ENCODE data around the gene RBMS1. TPM values are rescaled to one million over a fixed set of nuclear protein-coding genes. Genes with fewer than 3 reads are reported as not detected.
A peak's percentile ranks its signal among the peaks of the same experiment; 100 is the strongest.

The RBMS1 gene
- total and polyA plus RNA-seq, 2 experiments from 2014 or later: 55.5 to 94.8 TPM

DNA sequence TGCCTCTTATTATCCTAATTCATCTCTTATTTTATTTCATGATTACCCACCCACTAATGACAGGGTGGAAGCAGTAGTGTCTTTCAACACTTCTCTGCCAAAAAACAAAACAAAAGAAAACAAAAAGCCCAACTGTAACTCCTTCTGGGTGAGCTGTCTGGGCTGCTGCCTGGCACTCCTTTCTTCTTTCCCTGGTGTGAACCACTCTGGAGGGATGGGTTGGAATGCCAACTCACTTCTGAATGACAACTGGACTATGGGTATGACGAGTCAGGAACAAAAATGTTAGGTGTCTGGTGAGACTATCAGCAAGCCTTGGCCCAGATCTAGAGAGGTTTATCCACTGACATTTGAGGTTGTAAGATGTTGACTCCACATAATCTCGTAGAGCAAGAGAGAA, 205.3 kb downstream of the RBMS1 start (continued):
- no peak for TF ChIP-seq ZNF114 (CRISPR knock-in tag; IDR thresholded peaks at IDR 0.05)

DNA sequence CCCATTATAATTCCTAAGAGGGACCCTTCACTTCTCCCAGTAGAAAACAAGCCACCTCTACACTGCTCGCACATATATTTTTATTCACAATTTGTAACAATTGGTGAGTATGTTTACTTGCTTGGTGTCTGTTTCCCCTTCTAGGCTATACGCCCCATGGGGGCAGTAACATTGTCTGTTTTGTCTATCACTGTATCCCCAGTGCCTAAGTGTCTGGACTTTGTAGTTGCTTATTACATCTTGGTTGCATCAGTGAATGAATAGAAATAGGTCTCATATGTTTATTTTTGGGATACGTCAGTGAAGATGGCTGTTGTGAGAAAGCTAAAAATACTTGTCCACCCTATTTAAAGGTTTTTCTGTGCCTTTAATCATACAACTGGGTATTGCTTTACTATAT, 206.1 kb downstream of the RBMS1 start:
- Histone ChIP-seq H3K9me2 (ENCODE audit: insufficient read depth) (no peaks in the 10 kb centered on the region), H3K27me3 (ENCODE audit: insufficient read depth) (no peaks in the 10 kb centered on the region), H3K4me3 (no peak overlapping the region), H3K36me3 (ENCODE audit: insufficient read depth) (0 out of 2 replicates have a peak, but pooled peaks cover 9% of the 10 kb centered on the region), H3K4me2 (no peak overlapping the region), H3K4me1 (ENCODE audit: insufficient read depth) (no peaks in the 10 kb centered on the region), H3K27ac (ENCODE audit: low read depth) (no peak overlapping the region), H2AFZ (no peak overlapping the region), H4K20me1 (replicated peaks; ENCODE audit: insufficient read depth) (no peaks in the 10 kb centered on the region; the same call in 1 of the 2 replicates), H3K79me2 (replicated peaks; ENCODE audit: insufficient read depth) (no peaks in the 10 kb centered on the region), H3F3A (replicated peaks; ENCODE audit: low read depth) (no peaks in the 10 kb centered on the region)
- TF ChIP-seq, protein P1, sequence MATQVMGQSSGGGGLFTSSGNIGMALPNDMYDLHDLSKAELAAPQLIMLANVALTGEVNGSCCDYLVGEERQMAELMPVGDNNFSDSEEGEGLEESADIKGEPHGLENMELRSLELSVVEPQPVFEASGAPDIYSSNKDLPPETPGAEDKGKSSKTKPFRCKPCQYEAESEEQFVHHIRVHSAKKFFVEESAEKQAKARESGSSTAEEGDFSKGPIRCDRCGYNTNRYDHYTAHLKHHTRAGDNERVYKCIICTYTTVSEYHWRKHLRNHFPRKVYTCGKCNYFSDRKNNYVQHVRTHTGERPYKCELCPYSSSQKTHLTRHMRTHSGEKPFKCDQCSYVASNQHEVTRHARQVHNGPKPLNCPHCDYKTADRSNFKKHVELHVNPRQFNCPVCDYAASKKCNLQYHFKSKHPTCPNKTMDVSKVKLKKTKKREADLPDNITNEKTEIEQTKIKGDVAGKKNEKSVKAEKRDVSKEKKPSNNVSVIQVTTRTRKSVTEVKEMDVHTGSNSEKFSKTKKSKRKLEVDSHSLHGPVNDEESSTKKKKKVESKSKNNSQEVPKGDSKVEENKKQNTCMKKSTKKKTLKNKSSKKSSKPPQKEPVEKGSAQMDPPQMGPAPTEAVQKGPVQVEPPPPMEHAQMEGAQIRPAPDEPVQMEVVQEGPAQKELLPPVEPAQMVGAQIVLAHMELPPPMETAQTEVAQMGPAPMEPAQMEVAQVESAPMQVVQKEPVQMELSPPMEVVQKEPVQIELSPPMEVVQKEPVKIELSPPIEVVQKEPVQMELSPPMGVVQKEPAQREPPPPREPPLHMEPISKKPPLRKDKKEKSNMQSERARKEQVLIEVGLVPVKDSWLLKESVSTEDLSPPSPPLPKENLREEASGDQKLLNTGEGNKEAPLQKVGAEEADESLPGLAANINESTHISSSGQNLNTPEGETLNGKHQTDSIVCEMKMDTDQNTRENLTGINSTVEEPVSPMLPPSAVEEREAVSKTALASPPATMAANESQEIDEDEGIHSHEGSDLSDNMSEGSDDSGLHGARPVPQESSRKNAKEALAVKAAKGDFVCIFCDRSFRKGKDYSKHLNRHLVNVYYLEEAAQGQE (IDR thresholded peaks at IDR 0.05; ENCODE audit: unreplicated experiment): no peak
- TF ChIP-seq JUNB (IDR thresholded peaks at IDR 0.05; ENCODE audit: unreplicated experiment) (no peak), CREB1 (CRISPR knock-in tag; IDR thresholded peaks at IDR 0.05; ENCODE audit: low read depth) (no peak), NANOG (IDR thresholded peaks at IDR 0.05; ENCODE audit: borderline replicate concordance) (no peak), STAT1 (IDR thresholded peaks at IDR 0.05; ENCODE audit: unreplicated experiment) (no peak), ZNF114 (CRISPR knock-in tag; IDR thresholded peaks at IDR 0.05) (no peak), EZH2 (IDR thresholded peaks at IDR 0.05; ENCODE audit: low read depth, unreplicated experiment) (no peak), POLR2AphosphoS5 (IDR thresholded peaks at IDR 0.05; ENCODE audit: low read depth) (no peak), ZNF331 (CRISPR knock-in tag; IDR thresholded peaks at IDR 0.05; ENCODE audit: low read depth) (no peak), EZH2phosphoT487 (IDR thresholded peaks at IDR 0.05; ENCODE audit: unreplicated experiment) (no peak)
- TF ChIP-seq, protein P2, sequence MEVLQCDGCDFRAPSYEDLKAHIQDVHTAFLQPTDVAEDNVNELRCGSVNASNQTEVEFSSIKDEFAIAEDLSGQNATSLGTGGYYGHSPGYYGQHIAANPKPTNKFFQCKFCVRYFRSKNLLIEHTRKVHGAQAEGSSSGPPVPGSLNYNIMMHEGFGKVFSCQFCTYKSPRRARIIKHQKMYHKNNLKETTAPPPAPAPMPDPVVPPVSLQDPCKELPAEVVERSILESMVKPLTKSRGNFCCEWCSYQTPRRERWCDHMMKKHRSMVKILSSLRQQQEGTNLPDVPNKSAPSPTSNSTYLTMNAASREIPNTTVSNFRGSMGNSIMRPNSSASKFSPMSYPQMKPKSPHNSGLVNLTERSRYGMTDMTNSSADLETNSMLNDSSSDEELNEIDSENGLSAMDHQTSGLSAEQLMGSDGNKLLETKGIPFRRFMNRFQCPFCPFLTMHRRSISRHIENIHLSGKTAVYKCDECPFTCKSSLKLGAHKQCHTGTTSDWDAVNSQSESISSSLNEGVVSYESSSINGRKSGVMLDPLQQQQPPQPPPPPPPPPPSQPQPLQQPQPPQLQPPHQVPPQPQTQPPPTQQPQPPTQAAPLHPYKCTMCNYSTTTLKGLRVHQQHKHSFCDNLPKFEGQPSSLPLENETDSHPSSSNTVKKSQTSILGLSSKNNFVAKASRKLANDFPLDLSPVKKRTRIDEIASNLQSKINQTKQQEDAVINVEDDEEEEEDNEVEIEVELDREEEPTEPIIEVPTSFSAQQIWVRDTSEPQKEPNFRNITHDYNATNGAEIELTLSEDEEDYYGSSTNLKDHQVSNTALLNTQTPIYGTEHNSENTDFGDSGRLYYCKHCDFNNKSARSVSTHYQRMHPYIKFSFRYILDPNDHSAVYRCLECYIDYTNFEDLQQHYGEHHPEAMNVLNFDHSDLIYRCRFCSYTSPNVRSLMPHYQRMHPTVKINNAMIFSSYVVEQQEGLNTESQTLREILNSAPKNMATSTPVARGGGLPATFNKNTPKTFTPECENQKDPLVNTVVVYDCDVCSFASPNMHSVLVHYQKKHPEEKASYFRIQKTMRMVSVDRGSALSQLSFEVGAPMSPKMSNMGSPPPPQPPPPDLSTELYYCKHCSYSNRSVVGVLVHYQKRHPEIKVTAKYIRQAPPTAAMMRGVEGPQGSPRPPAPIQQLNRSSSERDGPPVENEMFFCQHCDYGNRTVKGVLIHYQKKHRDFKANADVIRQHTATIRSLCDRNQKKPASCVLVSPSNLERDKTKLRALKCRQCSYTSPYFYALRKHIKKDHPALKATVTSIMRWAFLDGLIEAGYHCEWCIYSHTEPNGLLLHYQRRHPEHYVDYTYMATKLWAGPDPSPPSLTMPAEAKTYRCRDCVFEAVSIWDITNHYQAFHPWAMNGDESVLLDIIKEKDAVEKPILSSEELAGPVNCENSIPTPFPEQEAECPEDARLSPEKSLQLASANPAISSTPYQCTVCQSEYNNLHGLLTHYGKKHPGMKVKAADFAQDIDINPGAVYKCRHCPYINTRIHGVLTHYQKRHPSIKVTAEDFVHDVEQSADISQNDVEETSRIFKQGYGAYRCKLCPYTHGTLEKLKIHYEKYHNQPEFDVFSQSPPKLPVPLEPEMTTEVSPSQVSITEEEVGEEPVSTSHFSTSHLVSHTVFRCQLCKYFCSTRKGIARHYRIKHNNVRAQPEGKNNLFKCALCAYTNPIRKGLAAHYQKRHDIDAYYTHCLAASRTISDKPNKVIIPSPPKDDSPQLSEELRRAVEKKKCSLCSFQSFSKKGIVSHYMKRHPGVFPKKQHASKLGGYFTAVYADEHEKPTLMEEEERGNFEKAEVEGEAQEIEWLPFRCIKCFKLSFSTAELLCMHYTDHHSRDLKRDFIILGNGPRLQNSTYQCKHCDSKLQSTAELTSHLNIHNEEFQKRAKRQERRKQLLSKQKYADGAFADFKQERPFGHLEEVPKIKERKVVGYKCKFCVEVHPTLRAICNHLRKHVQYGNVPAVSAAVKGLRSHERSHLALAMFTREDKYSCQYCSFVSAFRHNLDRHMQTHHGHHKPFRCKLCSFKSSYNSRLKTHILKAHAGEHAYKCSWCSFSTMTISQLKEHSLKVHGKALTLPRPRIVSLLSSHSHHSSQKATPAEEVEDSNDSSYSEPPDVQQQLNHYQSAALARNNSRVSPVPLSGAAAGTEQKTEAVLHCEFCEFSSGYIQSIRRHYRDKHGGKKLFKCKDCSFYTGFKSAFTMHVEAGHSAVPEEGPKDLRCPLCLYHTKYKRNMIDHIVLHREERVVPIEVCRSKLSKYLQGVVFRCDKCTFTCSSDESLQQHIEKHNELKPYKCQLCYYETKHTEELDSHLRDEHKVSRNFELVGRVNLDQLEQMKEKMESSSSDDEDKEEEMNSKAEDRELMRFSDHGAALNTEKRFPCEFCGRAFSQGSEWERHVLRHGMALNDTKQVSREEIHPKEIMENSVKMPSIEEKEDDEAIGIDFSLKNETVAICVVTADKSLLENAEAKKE (CRISPR knock-in tag; IDR thresholded peaks at IDR 0.05): no peak
- TF ChIP-seq, protein P3, sequence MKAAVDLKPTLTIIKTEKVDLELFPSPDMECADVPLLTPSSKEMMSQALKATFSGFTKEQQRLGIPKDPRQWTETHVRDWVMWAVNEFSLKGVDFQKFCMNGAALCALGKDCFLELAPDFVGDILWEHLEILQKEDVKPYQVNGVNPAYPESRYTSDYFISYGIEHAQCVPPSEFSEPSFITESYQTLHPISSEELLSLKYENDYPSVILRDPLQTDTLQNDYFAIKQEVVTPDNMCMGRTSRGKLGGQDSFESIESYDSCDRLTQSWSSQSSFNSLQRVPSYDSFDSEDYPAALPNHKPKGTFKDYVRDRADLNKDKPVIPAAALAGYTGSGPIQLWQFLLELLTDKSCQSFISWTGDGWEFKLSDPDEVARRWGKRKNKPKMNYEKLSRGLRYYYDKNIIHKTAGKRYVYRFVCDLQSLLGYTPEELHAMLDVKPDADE (IDR thresholded peaks at IDR 0.05): no peak
- TF ChIP-seq, protein P4, sequence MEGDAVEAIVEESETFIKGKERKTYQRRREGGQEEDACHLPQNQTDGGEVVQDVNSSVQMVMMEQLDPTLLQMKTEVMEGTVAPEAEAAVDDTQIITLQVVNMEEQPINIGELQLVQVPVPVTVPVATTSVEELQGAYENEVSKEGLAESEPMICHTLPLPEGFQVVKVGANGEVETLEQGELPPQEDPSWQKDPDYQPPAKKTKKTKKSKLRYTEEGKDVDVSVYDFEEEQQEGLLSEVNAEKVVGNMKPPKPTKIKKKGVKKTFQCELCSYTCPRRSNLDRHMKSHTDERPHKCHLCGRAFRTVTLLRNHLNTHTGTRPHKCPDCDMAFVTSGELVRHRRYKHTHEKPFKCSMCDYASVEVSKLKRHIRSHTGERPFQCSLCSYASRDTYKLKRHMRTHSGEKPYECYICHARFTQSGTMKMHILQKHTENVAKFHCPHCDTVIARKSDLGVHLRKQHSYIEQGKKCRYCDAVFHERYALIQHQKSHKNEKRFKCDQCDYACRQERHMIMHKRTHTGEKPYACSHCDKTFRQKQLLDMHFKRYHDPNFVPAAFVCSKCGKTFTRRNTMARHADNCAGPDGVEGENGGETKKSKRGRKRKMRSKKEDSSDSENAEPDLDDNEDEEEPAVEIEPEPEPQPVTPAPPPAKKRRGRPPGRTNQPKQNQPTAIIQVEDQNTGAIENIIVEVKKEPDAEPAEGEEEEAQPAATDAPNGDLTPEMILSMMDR (conservative IDR thresholded peaks at IDR 0.05; ENCODE audit: low read depth in 2 of 2): no peak
- no peaks in the 10 kb centered on the region for H3K27me3 Mint-ChIP-seq (ENCODE audit: insufficient read depth, low read depth, poor library complexity)
- no peak for ATAC-seq
- H3K4me3 Mint-ChIP-seq: no peak overlapping the region
- H3K9me3 Mint-ChIP-seq: no peaks in the 10 kb centered on the region
- DNase-seq (ENCODE audit: low spot score): no peak
- H3K36me3 Mint-ChIP-seq (ENCODE audit: low read depth): peaks cover 21% of the 10 kb centered on the region
- peak overlapping the region; percentile 30; the same call in 1 of the 2 replicates for H3K27ac Mint-ChIP-seq
- H3K4me1 Mint-ChIP-seq: peaks cover 2% of the 10 kb centered on the region; the same call in 2 of the 3 replicates

Measured in GM23338 (cell line).